Myometrial cell (primary cell): ENCODE measurements around the gene PHF5A. TPM values are rescaled to one million over a fixed set of nuclear protein-coding genes. Genes with fewer than 3 reads are reported as not detected.

Experiments used
- total RNA-seq: library from RNA; depleted of rRNA; stranded (reverse); fragments of >200 nt; gene quantifications from 2 replicates; pipeline ENCODE4 v1.2.3, GENCODE V29; 2015

Gene PHF5A, protein sequence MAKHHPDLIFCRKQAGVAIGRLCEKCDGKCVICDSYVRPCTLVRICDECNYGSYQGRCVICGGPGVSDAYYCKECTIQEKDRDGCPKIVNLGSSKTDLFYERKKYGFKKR
- 47.5 and 55.6 TPM in 2 replicates for total RNA-seq

DNA sequence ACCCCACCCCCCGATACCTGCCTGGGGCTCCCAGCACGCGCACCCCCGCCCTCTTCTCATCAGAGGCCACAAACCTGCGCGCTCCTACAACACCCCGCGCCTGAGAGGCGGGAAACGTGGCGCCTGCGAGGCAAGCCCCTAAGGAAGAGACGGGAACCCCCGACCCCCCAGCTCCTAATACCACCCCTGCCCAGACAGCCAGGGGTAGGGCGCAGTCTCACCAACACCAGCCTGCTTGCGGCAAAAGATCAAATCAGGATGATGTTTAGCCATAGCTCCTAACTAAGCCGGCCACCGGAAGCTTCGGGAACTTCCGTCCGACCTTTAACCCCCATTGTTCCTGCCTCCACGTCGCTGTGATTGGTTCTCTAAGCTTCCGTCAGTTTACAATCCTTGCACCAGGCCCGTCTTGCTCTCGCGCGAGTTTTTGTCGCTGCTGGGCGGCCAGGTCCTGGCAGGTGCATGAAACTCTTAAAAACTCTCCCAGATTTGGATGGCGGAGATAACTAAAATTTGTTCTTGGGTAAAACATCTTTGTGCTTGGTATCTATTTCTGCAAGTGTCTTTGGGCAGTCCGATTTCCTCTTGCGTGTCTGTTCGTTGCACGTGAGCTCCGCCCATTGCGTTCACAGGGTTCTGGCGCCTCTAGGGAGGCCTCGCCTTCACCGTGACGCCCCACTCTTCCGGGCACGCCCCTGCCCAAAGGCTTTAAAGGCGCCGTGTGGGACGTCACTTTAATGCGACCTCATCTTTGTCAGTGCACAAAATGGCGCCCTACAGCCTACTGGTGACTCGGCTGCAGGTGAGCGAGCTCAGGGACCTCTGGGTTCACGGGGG is at the start of gene PHF5A, which contains the start of gene ACO2:
Gene PHF5A, minus strand, starts transcription at position 312 of the 837 bp plus-strand sequence. Its CDS starts 39 bp downstream, at position 273.
Gene ACO2, plus strand, starts transcription at position 737 of the 837 bp plus-strand sequence. Its CDS starts 30 bp downstream, at position 767.

DNA sequence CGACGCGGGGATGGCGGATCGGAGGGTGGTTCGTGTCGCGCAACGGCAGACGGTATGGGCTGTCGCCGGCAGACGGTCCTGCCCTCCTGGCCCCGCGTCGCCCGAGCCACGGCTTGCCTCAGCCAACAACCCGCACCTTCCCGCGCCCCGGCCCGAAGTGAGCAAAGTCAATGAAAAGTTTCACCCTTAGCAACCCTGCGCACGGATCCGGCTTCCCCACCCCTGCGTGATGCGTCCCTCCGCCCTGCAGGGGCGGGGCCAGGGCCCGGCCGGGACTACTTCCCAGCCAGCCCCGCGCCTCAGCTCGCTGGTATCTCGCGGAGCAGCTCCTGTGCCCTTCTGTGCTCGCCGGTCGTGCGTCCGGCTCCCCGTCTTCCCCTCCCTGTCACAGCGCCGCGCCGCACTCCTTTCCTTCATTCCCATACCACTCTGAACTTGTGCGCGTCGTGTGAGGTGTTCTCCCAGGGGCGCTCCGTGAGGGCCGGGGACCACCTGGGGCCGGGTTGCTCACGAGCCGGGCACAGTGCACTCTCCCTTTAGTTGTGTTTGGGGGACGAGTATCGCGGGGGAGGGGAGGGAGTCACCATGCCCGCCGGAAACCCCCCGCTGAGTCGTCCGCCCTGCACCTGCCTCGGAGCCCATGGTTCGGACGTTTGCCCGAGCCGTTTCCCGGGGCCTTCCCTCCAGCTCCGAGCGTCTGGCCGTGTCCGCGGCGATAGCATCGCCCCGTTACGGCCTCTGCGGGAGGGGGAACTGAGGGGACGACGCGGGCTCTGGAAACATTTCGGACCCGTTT is 21.7 kb downstream of the PHF5A start, which contains the start of gene TOB2:
Gene TOB2, minus strand, starts transcription at position 163 of the 796 bp plus-strand sequence. CDS start 9,456 bp downstream, outside the sequence.

Other genes starting within 250 kb of the PHF5A start
- 0.29 and 0.89 TPM in 2 replicates for gene CHADL, start 227.8 kb downstream of the PHF5A start, total RNA-seq
- gene RANGAP1, start 182.5 kb downstream of the PHF5A start, total RNA-seq: 121 and 144 TPM in 2 replicates
- 49.3 and 51.6 TPM in 2 replicates for gene ZC3H7B, start 167.2 kb downstream of the PHF5A start, total RNA-seq
- gene TEF, start 86.8 kb downstream of the PHF5A start, total RNA-seq: 10.8 and 16.7 TPM in 2 replicates
- gene TOB2, start 21.9 kb downstream of the PHF5A start, total RNA-seq: 27.1 and 36.6 TPM in 2 replicates
- 103 and 109 TPM in 2 replicates for gene ACO2, start 425 bp upstream of the PHF5A start, total RNA-seq
- gene POLR3H, start 75.8 kb upstream of the PHF5A start, total RNA-seq: 10.5 and 27.7 TPM in 2 replicates
- 2.3 and 2.7 TPM in 2 replicates for gene CSDC2, start 92.3 kb upstream of the PHF5A start, total RNA-seq
- gene PMM1, start 121.1 kb upstream of the PHF5A start, total RNA-seq: 81.0 and 105 TPM in 2 replicates
- gene DESI1, start 152.4 kb upstream of the PHF5A start, total RNA-seq: 23.9 and 31.1 TPM in 2 replicates
- gene XRCC6, start 152.6 kb upstream of the PHF5A start, total RNA-seq: 492 and 504 TPM in 2 replicates
- gene SNU13, start 220.2 kb upstream of the PHF5A start, total RNA-seq: 139 and 170 TPM in 2 replicates
- gene MEI1, start 230.8 kb upstream of the PHF5A start, total RNA-seq: 4.6 and 8.6 TPM in 2 replicates